Liver (tissue), 3 donors: ENCODE data around the gene IL11RA.

Experiments
- CTCF ChIP-seq: fragments of 150-350 bp; IDR thresholded peaks from 2 replicates; pipeline ENCODE4 v1.5.1; 2017; ENCODE audit warnings: improper control_type of control experiment, low read depth, low read length; ENCODE audit not compliant: missing input control
- JUND ChIP-seq, 2 donors: IDR thresholded peaks; 2 replicates each; pipeline ENCODE4 v1.6.1; 2016; ENCODE audit warnings: antibody characterized with exemption in 2 of 2
- MAX ChIP-seq: IDR thresholded peaks from 2 replicates; pipeline ENCODE4 v1.6.1; 2016; ENCODE audit warnings: antibody characterized with exemption
- RAD21 ChIP-seq, 2 donors: IDR thresholded peaks; 2 replicates each; pipeline ENCODE4 v1.6.1; 2016; ENCODE audit warnings: antibody characterized with exemption in 2 of 2, mild to moderate bottlenecking in 2 of 2
- RXRA ChIP-seq, 2 donors: IDR thresholded peaks; 2 replicates each; pipeline ENCODE4 v1.6.1; 2017 to 2018; ENCODE audit warnings: antibody characterized with exemption in 2 of 2, mild to moderate bottlenecking in 1 of 2
- SP1 ChIP-seq: IDR thresholded peaks from 2 replicates; pipeline ENCODE4 v1.6.1; 2018; ENCODE audit warnings: antibody characterized with exemption, mild to moderate bottlenecking
- YY1 ChIP-seq: IDR thresholded peaks from 2 replicates; pipeline ENCODE4 v1.6.1; 2016; ENCODE audit warnings: antibody characterized with exemption, mild to moderate bottlenecking
- ZBTB33 ChIP-seq: IDR thresholded peaks from 2 replicates; pipeline ENCODE4 v1.6.1; 2016; ENCODE audit warnings: antibody characterized with exemption
- TF ChIP-seq, protein P1 (sequence below): IDR thresholded peaks from 2 replicates; pipeline ENCODE4 v1.6.1; 2016; ENCODE audit warnings: antibody characterized with exemption
- TF ChIP-seq, protein P2 (sequence below): IDR thresholded peaks from 2 replicates; pipeline ENCODE4 v1.6.1; 2016; ENCODE audit warnings: antibody characterized with exemption, mild to moderate bottlenecking
- donor health status: healthy.
- donor health status: healthy.

DNA sequence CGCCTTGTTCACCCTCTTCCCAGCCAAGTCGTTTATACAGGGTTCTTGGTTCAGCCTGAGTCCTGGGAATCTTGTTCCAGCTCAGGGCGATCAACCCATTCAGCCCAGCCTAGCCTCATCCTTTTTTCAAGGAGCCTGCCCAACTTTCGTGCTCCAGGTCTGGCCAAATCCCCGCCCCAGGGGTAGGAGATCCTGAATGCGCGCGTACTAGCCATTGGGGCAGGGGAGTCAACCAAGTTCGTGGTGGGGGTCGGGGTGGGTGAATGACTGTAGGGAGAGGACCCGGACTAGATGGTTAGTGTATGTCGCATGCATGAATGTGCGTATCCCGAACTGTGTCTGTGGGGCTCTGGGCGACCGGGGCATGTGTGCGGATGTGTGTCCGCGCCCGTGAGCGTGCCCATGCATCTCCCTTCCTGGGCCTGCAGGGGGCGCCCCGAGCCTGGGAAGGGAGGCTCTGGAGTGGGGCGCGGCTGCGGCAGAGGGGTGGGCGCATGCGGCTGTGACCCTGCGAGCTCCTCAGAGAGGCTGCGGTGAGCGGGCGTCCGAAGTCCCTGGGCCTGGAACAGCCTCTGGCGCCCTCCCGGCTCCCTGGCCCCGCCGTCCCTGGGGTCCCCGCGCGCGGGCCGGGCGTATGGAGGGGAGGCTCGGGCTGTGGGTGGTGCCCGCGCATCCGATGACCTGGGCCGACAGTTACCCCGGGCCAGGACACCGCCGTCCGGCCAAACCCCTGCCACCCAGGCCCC, 49.2 kb downstream of the IL11RA start:
- TF ChIP-seq CTCF = peak; percentile 79
- TF ChIP-seq MAX = no peak
- no peak for TF ChIP-seq ZBTB33
- TF ChIP-seq, protein P1, sequence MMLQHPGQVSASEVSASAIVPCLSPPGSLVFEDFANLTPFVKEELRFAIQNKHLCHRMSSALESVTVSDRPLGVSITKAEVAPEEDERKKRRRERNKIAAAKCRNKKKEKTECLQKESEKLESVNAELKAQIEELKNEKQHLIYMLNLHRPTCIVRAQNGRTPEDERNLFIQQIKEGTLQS = no peak
- no peak for TF ChIP-seq SP1
- TF ChIP-seq RAD21 (IDR thresholded peaks at IDR 0.05) = peak; percentile 54 to 79
- TF ChIP-seq JUND (IDR thresholded peaks at IDR 0.05) = no peak
- TF ChIP-seq RXRA (IDR thresholded peaks at IDR 0.05) = no peak
- TF ChIP-seq, protein P2, sequence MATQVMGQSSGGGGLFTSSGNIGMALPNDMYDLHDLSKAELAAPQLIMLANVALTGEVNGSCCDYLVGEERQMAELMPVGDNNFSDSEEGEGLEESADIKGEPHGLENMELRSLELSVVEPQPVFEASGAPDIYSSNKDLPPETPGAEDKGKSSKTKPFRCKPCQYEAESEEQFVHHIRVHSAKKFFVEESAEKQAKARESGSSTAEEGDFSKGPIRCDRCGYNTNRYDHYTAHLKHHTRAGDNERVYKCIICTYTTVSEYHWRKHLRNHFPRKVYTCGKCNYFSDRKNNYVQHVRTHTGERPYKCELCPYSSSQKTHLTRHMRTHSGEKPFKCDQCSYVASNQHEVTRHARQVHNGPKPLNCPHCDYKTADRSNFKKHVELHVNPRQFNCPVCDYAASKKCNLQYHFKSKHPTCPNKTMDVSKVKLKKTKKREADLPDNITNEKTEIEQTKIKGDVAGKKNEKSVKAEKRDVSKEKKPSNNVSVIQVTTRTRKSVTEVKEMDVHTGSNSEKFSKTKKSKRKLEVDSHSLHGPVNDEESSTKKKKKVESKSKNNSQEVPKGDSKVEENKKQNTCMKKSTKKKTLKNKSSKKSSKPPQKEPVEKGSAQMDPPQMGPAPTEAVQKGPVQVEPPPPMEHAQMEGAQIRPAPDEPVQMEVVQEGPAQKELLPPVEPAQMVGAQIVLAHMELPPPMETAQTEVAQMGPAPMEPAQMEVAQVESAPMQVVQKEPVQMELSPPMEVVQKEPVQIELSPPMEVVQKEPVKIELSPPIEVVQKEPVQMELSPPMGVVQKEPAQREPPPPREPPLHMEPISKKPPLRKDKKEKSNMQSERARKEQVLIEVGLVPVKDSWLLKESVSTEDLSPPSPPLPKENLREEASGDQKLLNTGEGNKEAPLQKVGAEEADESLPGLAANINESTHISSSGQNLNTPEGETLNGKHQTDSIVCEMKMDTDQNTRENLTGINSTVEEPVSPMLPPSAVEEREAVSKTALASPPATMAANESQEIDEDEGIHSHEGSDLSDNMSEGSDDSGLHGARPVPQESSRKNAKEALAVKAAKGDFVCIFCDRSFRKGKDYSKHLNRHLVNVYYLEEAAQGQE = no peak
- no peak for TF ChIP-seq YY1
